Stimulated activated CD4-positive, alpha-beta T cell treated with anti-CD3 and anti-CD28 coated beads, Interleukin-15, amount 100 ng/mL, for 24 hours (primary cell): Measurements from ENCODE around the gene TBL1X.
A peak's percentile ranks its signal among the peaks of the same experiment; 100 is the strongest.

Source experiments
- DNase-seq: peaks from one replicate; pipeline ENCODE4 v3.0.0-alpha.2; 2020

The TBL1X gene

GRCh38 chrX:9593756-9594155 is 128.9 kb downstream of the TBL1X start:
- DNase-seq, result no peak

GRCh38 chrX:9595174-9595573 is 130.3 kb downstream of the TBL1X start:
- DNase-seq, result no peak

GRCh38 chrX:9596837-9597236 is 132.0 kb downstream of the TBL1X start:
- no peak for DNase-seq

- DNase-seq, result no peak
Measured at GRCh38 chrX:9597361-9598035, 132.6 kb downstream of the TBL1X start.

GRCh38 chrX:9598344-9598743 is 133.5 kb downstream of the TBL1X start:
- DNase-seq, result no peak

- DNase-seq, result no peak
Measured at GRCh38 chrX:9604111-9604907, 139.5 kb downstream of the TBL1X start.

GRCh38 chrX:9604908-9605306 is 140.0 kb downstream of the TBL1X start:
- no peak for DNase-seq

GRCh38 chrX:9605484-9605883 is 140.6 kb downstream of the TBL1X start:
- DNase-seq, result no peak

- no peak for DNase-seq
Measured at GRCh38 chrX:9606971-9607370, 142.1 kb downstream of the TBL1X start.

GRCh38 chrX:9609499-9609898 is 144.6 kb downstream of the TBL1X start:
- no peak for DNase-seq

- no peak for DNase-seq
Measured at GRCh38 chrX:9609987-9610386, 145.1 kb downstream of the TBL1X start.

GRCh38 chrX:9610771-9611392 is 146.0 kb downstream of the TBL1X start:
- DNase-seq, result no peak

- no peak for DNase-seq
Measured at GRCh38 chrX:9611436-9612145, 146.7 kb downstream of the TBL1X start.

GRCh38 chrX:9612146-9612505 is 147.3 kb downstream of the TBL1X start:
- no peak for DNase-seq

GRCh38 chrX:9614016-9614415 is 149.2 kb downstream of the TBL1X start:
- no peak for DNase-seq

- no peak for DNase-seq
Measured at GRCh38 chrX:9619133-9619532, 154.3 kb downstream of the TBL1X start.

GRCh38 chrX:9619581-9619980 is 154.7 kb downstream of the TBL1X start:
- no peak for DNase-seq

- peak; percentile 37 for DNase-seq
Measured at GRCh38 chrX:9622128-9622527, 157.3 kb downstream of the TBL1X start.

- no peak for DNase-seq
Measured at GRCh38 chrX:9626379-9626778, 161.5 kb downstream of the TBL1X start.

- DNase-seq, result no peak
Measured at GRCh38 chrX:9627922-9628321, 163.1 kb downstream of the TBL1X start.

- no peak for DNase-seq
Measured at GRCh38 chrX:9628779-9629493, 164.1 kb downstream of the TBL1X start.

- no peak for DNase-seq
Measured at GRCh38 chrX:9634551-9634950, 169.7 kb downstream of the TBL1X start.

- no peak for DNase-seq
Measured at GRCh38 chrX:9635368-9635767, 170.5 kb downstream of the TBL1X start.
